PC-9 (cell line): Measurements from ENCODE around the gene MTMR3. TPM values are rescaled to one million over a fixed set of nuclear protein-coding genes. Genes with fewer than 3 reads are reported as not detected.

ENCODE experiments used
- BruUV-seq: library from RNA; stranded (reverse); fragments of 400-500 nt; replicated peaks from 2 replicates; lab custom pipeline; 2021; lab: Mats Ljungman, UMichigan
- CTCF ChIA-PET: fragments of 300-600 bp; sonication (Branson Sonifier 250); formaldehyde crosslinking; loops from one replicate; lab custom pipeline; 2022; ENCODE audit warnings: antibody characterized with exemption; lab: Charles Lee
- POLR2A ChIA-PET: fragments of 300-600 bp; sonication (Branson Sonifier 250); formaldehyde crosslinking; loops from one replicate; lab custom pipeline; 2022; ENCODE audit warnings: antibody characterized with exemption; ENCODE audit not compliant: unreplicated experiment; lab: Charles Lee
- DNase-seq, 2 experiments: peaks; one replicate each; pipeline versions ENCODE4 v3.0.0 to v3.0.0-alpha.2; 2015 to 2022; ENCODE audit warnings: mixed read lengths in 1 of 2
- H2AFZ ChIP-seq: fragments of 200-600 bp; sonication (generic); 2 replicates; pipeline ENCODE4 v1.8.1; 2017; ENCODE audit warnings: antibody characterized with exemption
- H3F3A ChIP-seq: fragments of 200-600 bp; sonication (generic); 2 replicates; pipeline ENCODE4 v1.8.1; 2017; ENCODE audit warnings: antibody characterized with exemption, mild to moderate bottlenecking, low read depth; ENCODE audit not compliant: insufficient read depth
- H3K27ac ChIP-seq: fragments of 200-600 bp; sonication (generic); 2 replicates; pipeline ENCODE4 v1.6.1; 2016; ENCODE audit warnings: mixed run types
- H3K27me3 ChIP-seq: fragments of 200-600 bp; sonication (generic); 2 replicates; pipeline ENCODE4 v1.6.1; 2016; ENCODE audit warnings: low read depth, mixed run types; ENCODE audit not compliant: insufficient read depth
- H3K36me3 ChIP-seq: fragments of 200-600 bp; sonication (generic); 2 replicates; pipeline ENCODE4 v1.6.1; 2016; ENCODE audit warnings: low read depth, mixed run types
- H3K4me1 ChIP-seq: fragments of 200-600 bp; sonication (generic); replicated peaks from 2 replicates; pipeline ENCODE4 v1.6.1; 2016; ENCODE audit warnings: mixed run types; ENCODE audit not compliant: insufficient read depth
- H3K4me2 ChIP-seq: fragments of 200-600 bp; sonication (generic); 2 replicates; pipeline ENCODE4 v1.6.1; 2017; ENCODE audit warnings: mixed run types
- H3K4me3 ChIP-seq: fragments of 200-600 bp; sonication (generic); 2 replicates; pipeline ENCODE4 v1.6.1; 2016; ENCODE audit warnings: mixed run types
- H3K79me2 ChIP-seq: fragments of 200-600 bp; sonication (generic); 2 replicates; pipeline ENCODE4 v1.6.1; 2017; ENCODE audit warnings: low read depth, mixed run types
- H3K9me2 ChIP-seq: fragments of 200-600 bp; sonication (generic); 2 replicates; pipeline ENCODE4 v1.8.1; 2017; ENCODE audit warnings: mild to moderate bottlenecking; ENCODE audit not compliant: insufficient read depth
- H3K9me3 ChIP-seq: fragments of 200-600 bp; sonication (generic); 2 replicates; pipeline ENCODE4 v1.8.1; 2016; ENCODE audit warnings: low read depth; ENCODE audit not compliant: insufficient read depth
- H4K20me1 ChIP-seq: fragments of 200-600 bp; sonication (generic); 2 replicates; pipeline ENCODE4 v1.8.1; 2017; ENCODE audit not compliant: insufficient read depth
- CTCF ChIP-seq: fragments of 200-600 bp; sonication (generic); conservative IDR thresholded peaks from 2 replicates; pipeline ENCODE4 v1.6.1; 2017; ENCODE audit warnings: mixed run types, antibody characterized with exemption, mild to moderate bottlenecking, moderate library complexity
- EZH2 ChIP-seq: fragments of 200-600 bp; sonication (generic); IDR thresholded peaks from 2 replicates; pipeline ENCODE4 v1.8.0; 2017; ENCODE audit warnings: antibody characterized with exemption, low read depth
- intact Hi-C: fragments of 100-400 bp; cut with micrococcal nuclease; formaldehyde crosslinking; loops from one replicate; pipeline ENCODE4 v1.10.0; 2022; ENCODE audit not compliant: unreplicated experiment
- total RNA-seq: library from RNA; stranded (reverse); gene quantifications from 2 replicates; pipeline ENCODE4 v1.2.3, GENCODE V29; 2021

Gene MTMR3
- total RNA-seq, 1 experiment from 2014 or later, result 28.1 TPM

GRCh38 chr22:29949872-29950271 lies 66.9 kb downstream of the MTMR3 start:
- Histone ChIP-seq H3K27me3 (no peaks in the 10 kb centered on the region), H3F3A (peaks cover 8% of the 10 kb centered on the region; the same call in 1 of the 2 replicates), H3K9me2 (no peaks in the 10 kb centered on the region), H4K20me1 (peaks cover 48% of the 10 kb centered on the region), H2AFZ (no peak overlapping the region), H3K27ac (no peak overlapping the region), H3K9me3 (no peaks in the 10 kb centered on the region), H3K79me2 (peaks cover 73% of the 10 kb centered on the region), H3K36me3 (no peaks in the 10 kb centered on the region), H3K4me3 (no peak overlapping the region), H3K4me2 (no peak overlapping the region), H3K4me1 (no peaks in the 10 kb centered on the region)
- intact Hi-C loops, result no loop called here
- BruUV-seq, result no TSS peak
- TF ChIP-seq EZH2 (no peak), CTCF (no peak)
- no peak for DNase-seq
- ChIA-PET CTCF (interaction anchor here (0.7 kb wide), 2 partner anchors 15 to 247 kb away, joined by 4 to 8 read pairs; no protein-coding TSS in a partner anchor), POLR2A (no interaction called here)

- TF ChIP-seq EZH2 (no peak), CTCF (no peak)
- intact Hi-C loops, result no loop called here
- Histone ChIP-seq H3K9me2 (no peaks in the 10 kb centered on the region), H3K4me1 (peaks cover 14% of the 10 kb centered on the region; the same call in 1 of the 2 replicates), H4K20me1 (peaks cover 38% of the 10 kb centered on the region), H3K4me3 (no peak overlapping the region), H3K9me3 (no peaks in the 10 kb centered on the region), H3K4me2 (no peak overlapping the region), H2AFZ (no peak overlapping the region), H3K27me3 (no peaks in the 10 kb centered on the region), H3K36me3 (no peaks in the 10 kb centered on the region), H3F3A (peaks cover 12% of the 10 kb centered on the region; the same call in 1 of the 2 replicates), H3K79me2 (peaks cover 65% of the 10 kb centered on the region), H3K27ac (no peak overlapping the region)
- BruUV-seq, result no TSS peak
- no peak for DNase-seq
- ChIA-PET POLR2A (no interaction called here), CTCF (no interaction called here)
Measured at GRCh38 chr22:29951791-29952413, 68.9 kb downstream of the MTMR3 start.

GRCh38 chr22:29954203-29954855 lies 71.4 kb downstream of the MTMR3 start:
- no peak overlapping the region for H2AFZ ChIP-seq
- H3K4me2 ChIP-seq, result no peak overlapping the region
- H3K9me2 ChIP-seq, result no peaks in the 10 kb centered on the region
- peaks cover 14% of the 10 kb centered on the region; the same call in 1 of the 2 replicates for H3K4me1 ChIP-seq
- H4K20me1 ChIP-seq, result peaks cover 27% of the 10 kb centered on the region; the same call in 1 of the 2 replicates
- H3F3A ChIP-seq, result peaks cover 15% of the 10 kb centered on the region; the same call in 1 of the 2 replicates
- H3K9me3 ChIP-seq, result no peaks in the 10 kb centered on the region
- no TSS peak for BruUV-seq
- CTCF ChIA-PET, result no interaction called here
- no peaks in the 10 kb centered on the region for H3K36me3 ChIP-seq
- no peaks in the 10 kb centered on the region for H3K27me3 ChIP-seq
- POLR2A ChIA-PET, result interaction anchor here (0.6 kb wide), 1 partner anchor 71 kb away, joined by 4 read pairs; no protein-coding TSS in a partner anchor
- H3K79me2 ChIP-seq, result peaks cover 44% of the 10 kb centered on the region
- DNase-seq, result no peak
- intact Hi-C loops, result no loop called here
- no peak overlapping the region for H3K4me3 ChIP-seq
- H3K27ac ChIP-seq, result no peak overlapping the region
- TF ChIP-seq CTCF, result no peak
- no peak for TF ChIP-seq EZH2
